Neural progenitor cell (in vitro differentiated cells): ENCODE data around the gene EPHB1. TPM values are rescaled to one million over a fixed set of nuclear protein-coding genes. Genes with fewer than 3 reads are reported as not detected.

Experiments used
- DNase-seq: peaks from one replicate; pipeline ENCODE4 v3.0.0-alpha.2; 2016; ENCODE audit warnings: low spot score
- H2AFZ ChIP-seq: fragments of 200-600 bp; sonication (generic); replicated peaks from 2 replicates; pipeline ENCODE4 v1.6.1; 2016; ENCODE audit warnings: antibody characterized with exemption
- H3F3A ChIP-seq: fragments of 200-600 bp; sonication (generic); 2 replicates; pipeline ENCODE4 v1.6.1; 2016; ENCODE audit warnings: antibody characterized with exemption, low read depth
- H3K27ac ChIP-seq: fragments of 200-600 bp; sonication (generic); 2 replicates; pipeline ENCODE4 v1.5.1; 2016; ENCODE audit warnings: mild to moderate bottlenecking
- H3K27me3 ChIP-seq: fragments of 200-600 bp; sonication (generic); 2 replicates; pipeline ENCODE4 v1.6.1; 2016; ENCODE audit warnings: mild to moderate bottlenecking, moderate library complexity
- H3K36me3 ChIP-seq: fragments of 200-600 bp; sonication (generic); 2 replicates; pipeline ENCODE4 v1.5.1; 2016
- H3K4me1 ChIP-seq: fragments of 200-600 bp; sonication (generic); 2 replicates; pipeline ENCODE4 v1.6.1; 2016; ENCODE audit warnings: mixed run types
- H3K4me2 ChIP-seq: fragments of 200-600 bp; sonication (generic); 2 replicates; pipeline ENCODE4 v1.6.1; 2016
- H3K4me3 ChIP-seq: fragments of 200-600 bp; sonication (generic); 2 replicates; pipeline ENCODE4 v1.5.1; 2016
- H3K79me2 ChIP-seq: fragments of 200-600 bp; sonication (generic); 2 replicates; pipeline ENCODE4 v1.6.1; 2016; ENCODE audit warnings: low read depth
- H3K9ac ChIP-seq: fragments of 200-600 bp; sonication (generic); 2 replicates; pipeline ENCODE4 v1.6.1; 2016
- H3K9me3 ChIP-seq: fragments of 200-600 bp; sonication (generic); 2 replicates; pipeline ENCODE4 v1.5.1; 2016; ENCODE audit warnings: low read depth
- H4K20me1 ChIP-seq: fragments of 200-600 bp; sonication (generic); 2 replicates; pipeline ENCODE4 v1.6.1; 2016; ENCODE audit warnings: low read depth
- H3K27ac Mint-ChIP-seq: 3 replicates; pipeline ENCODE4 v1.8.0; 2021; ENCODE audit warnings: mixed read lengths
- H3K27me3 Mint-ChIP-seq: 2 replicates; pipeline ENCODE4 v1.8.0; 2022; ENCODE audit warnings: low read depth, mild to moderate bottlenecking, inconsistent platforms, moderate library complexity, mixed read lengths; ENCODE audit not compliant: insufficient read depth
- H3K36me3 Mint-ChIP-seq: 3 replicates; pipeline ENCODE4 v1.8.0; 2021; ENCODE audit warnings: mixed read lengths
- H3K4me1 Mint-ChIP-seq: 3 replicates; pipeline ENCODE4 v1.8.0; 2021; ENCODE audit warnings: mixed read lengths
- H3K4me3 Mint-ChIP-seq: 3 replicates; pipeline ENCODE4 v1.8.0; 2021; ENCODE audit warnings: mild to moderate bottlenecking, moderate library complexity, mixed read lengths
- H3K9me3 Mint-ChIP-seq: 3 replicates; pipeline ENCODE4 v1.8.0; 2020; ENCODE audit warnings: mixed read lengths
- CTCF ChIP-seq: fragments of 200-600 bp; sonication (generic); IDR thresholded peaks from 2 replicates; pipeline ENCODE4 v1.5.1; 2017; ENCODE audit warnings: antibody characterized with exemption, mild to moderate bottlenecking
- EZH2 ChIP-seq: fragments of 200-600 bp; sonication (generic); IDR thresholded peaks from 2 replicates; pipeline ENCODE4 v1.6.1; 2017; ENCODE audit warnings: antibody characterized with exemption, mild to moderate bottlenecking, moderate library complexity
- EZH2phosphoT487 ChIP-seq: fragments of 200-600 bp; sonication (generic); IDR thresholded peaks from 2 replicates; pipeline ENCODE4 v1.6.1; 2017; ENCODE audit warnings: antibody characterized with exemption
- total RNA-seq: library from RNA; depleted of rRNA; stranded (reverse); fragments of >200 nt; gene quantifications from 2 replicates; pipeline ENCODE4 v1.2.3, GENCODE V29; 2015; ENCODE audit warnings: low replicate concordance

Gene EPHB1
- total RNA-seq, 1 donor from 2014 or later, result 9.1 TPM

- DNase-seq, result no peak
- Histone ChIP-seq H3K36me3 (no peaks in the 10 kb centered on the region), H3K9me3 (no peaks in the 10 kb centered on the region), H3K4me2 (no peak overlapping the region), H3K4me3 (no peak overlapping the region), H3K27me3 (no peaks in the 10 kb centered on the region), H3K9ac (no peak overlapping the region), H3K79me2 (no peaks in the 10 kb centered on the region), H3K27ac (no peak overlapping the region), H3F3A (no peaks in the 10 kb centered on the region), H2AFZ (no peak overlapping the region), H4K20me1 (no peaks in the 10 kb centered on the region), H3K4me1 (no peaks in the 10 kb centered on the region)
- Mint-ChIP-seq H3K36me3 (peaks cover 1% of the 10 kb centered on the region), H3K27ac (no peak overlapping the region), H3K4me1 (peaks cover 5% of the 10 kb centered on the region), H3K9me3 (no peaks in the 10 kb centered on the region), H3K4me3 (no peak overlapping the region), H3K27me3 (peaks cover 3% of the 10 kb centered on the region)
- TF ChIP-seq CTCF, result no peak
- TF ChIP-seq EZH2phosphoT487, result no peak
- TF ChIP-seq EZH2, result no peak
Observed at GRCh38 chr3:134978658-134979057, 183.6 kb downstream of the EPHB1 start.

DNA sequence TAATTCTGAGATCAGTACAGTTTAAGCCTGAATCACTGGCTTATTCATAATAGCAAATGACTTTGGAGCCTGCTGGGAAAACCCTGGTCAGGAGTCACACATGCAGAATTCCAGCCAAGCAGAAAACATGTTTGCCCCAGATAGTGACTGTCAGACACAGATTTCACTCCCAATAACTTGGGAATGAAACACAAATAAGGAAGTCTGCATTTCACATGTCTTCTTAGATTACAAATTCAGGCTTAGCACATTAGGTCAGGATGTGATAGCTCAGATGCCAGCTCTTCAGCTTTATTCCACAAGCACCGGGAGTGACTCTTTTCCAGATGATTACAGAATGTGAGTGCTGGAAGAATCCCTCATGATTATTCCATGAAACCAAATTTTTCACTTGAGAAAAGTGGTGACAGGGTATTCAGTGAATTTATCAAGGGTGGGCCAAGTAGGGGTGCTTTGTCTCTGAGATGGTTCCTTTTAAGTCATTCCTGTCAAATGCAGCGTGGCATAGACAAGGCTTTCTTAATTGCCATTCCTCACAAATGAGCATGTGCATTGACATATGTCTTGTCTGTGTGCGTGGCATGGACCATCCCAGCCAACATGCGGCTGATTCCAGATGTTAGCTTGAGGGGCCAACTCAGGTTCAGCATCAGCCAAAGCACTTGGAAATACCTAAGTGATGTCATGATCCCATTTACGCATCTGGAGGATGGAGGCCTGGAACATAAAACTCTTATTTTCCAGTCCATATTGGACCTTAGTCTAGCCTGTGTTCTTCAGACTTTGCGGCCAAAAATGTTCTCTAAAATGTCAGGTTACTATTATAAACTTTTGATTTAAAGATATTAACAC lies 191.0 kb downstream of the EPHB1 start:
- TF ChIP-seq EZH2phosphoT487 (no peak), EZH2 (no peak), CTCF (no peak)
- peaks cover 10% of the 10 kb centered on the region for H3F3A ChIP-seq
- no peak overlapping the region for H3K9ac ChIP-seq
- H4K20me1 ChIP-seq, result no peaks in the 10 kb centered on the region
- H3K4me3 Mint-ChIP-seq, result no peak overlapping the region
- H3K27ac ChIP-seq, result no peak overlapping the region
- no peaks in the 10 kb centered on the region for H3K27me3 ChIP-seq
- H3K36me3 Mint-ChIP-seq, result no peaks in the 10 kb centered on the region
- no peak for DNase-seq
- H3K36me3 ChIP-seq, result no peaks in the 10 kb centered on the region
- peaks cover 25% of the 10 kb centered on the region for H3K4me1 ChIP-seq
- H3K79me2 ChIP-seq, result no peaks in the 10 kb centered on the region
- H3K4me2 ChIP-seq, result no peak overlapping the region
- no peak overlapping the region for H2AFZ ChIP-seq
- H3K27me3 Mint-ChIP-seq, result peaks cover 5% of the 10 kb centered on the region
- no peaks in the 10 kb centered on the region for H3K9me3 Mint-ChIP-seq
- peaks cover 27% of the 10 kb centered on the region for H3K4me1 Mint-ChIP-seq
- no peaks in the 10 kb centered on the region for H3K9me3 ChIP-seq
- no peak overlapping the region for H3K27ac Mint-ChIP-seq
- no peak overlapping the region for H3K4me3 ChIP-seq

GRCh38 chr3:134988666-134989065 lies 193.6 kb downstream of the EPHB1 start:
- Histone ChIP-seq H2AFZ (no peak overlapping the region), H3K79me2 (no peaks in the 10 kb centered on the region), H3K27ac (peak overlapping the region; percentile 18), H3K4me2 (no peak overlapping the region), H4K20me1 (no peaks in the 10 kb centered on the region), H3F3A (peaks cover 14% of the 10 kb centered on the region), H3K27me3 (no peaks in the 10 kb centered on the region), H3K4me3 (no peak overlapping the region), H3K36me3 (no peaks in the 10 kb centered on the region), H3K4me1 (peaks cover 36% of the 10 kb centered on the region), H3K9ac (no peak overlapping the region), H3K9me3 (no peaks in the 10 kb centered on the region)
- peaks cover 36% of the 10 kb centered on the region for H3K4me1 Mint-ChIP-seq
- DNase-seq, result no peak
- H3K9me3 Mint-ChIP-seq, result no peaks in the 10 kb centered on the region
- peaks cover 2% of the 10 kb centered on the region for H3K27me3 Mint-ChIP-seq
- H3K36me3 Mint-ChIP-seq, result no peaks in the 10 kb centered on the region
- H3K27ac Mint-ChIP-seq, result no peak overlapping the region
- H3K4me3 Mint-ChIP-seq, result no peak overlapping the region
- TF ChIP-seq EZH2phosphoT487 (no peak), CTCF (no peak), EZH2 (no peak)
